AG04450 (cell line): ENCODE results near the gene OPN1MW3. TPM values are rescaled to one million over a fixed set of nuclear protein-coding genes. Genes with fewer than 3 reads are reported as not detected.
"Not testable (repeated sequence)": the region's sequence is repeated elsewhere in the genome, so short reads cannot be mapped to it uniquely, and the experiment has no call there.

Experiments
- CTCF ChIA-PET: fragments of 300-600, 350-600 bp; formaldehyde crosslinking; extraction: SDS; loops from one replicate; lab custom pipeline; 2022; ENCODE audit warnings: antibody characterized with exemption, inconsistent platforms; lab: Charles Lee
- POLR2A ChIA-PET: fragments of 350-600 bp; formaldehyde crosslinking; extraction: SDS; loops from one replicate; lab custom pipeline; 2021; ENCODE audit warnings: antibody characterized with exemption, inconsistent platforms; lab: Yijun Ruan, JAX
- DNase-seq: peaks from one replicate; pipeline ENCODE4 v3.0.0-alpha.2; 2011; ENCODE audit warnings: low read depth, low spot score
- H3K27ac ChIP-seq: one replicate; pipeline ENCODE4 v1.5.1; 2012; ENCODE audit warnings: low read depth, low read length, control low read depth
- H3K27me3 ChIP-seq: one replicate; pipeline ENCODE4 v1.6.0; 2012; ENCODE audit warnings: low read length; ENCODE audit not compliant: control insufficient read depth, insufficient read depth
- H3K4me3 ChIP-seq: 2 replicates; pipeline ENCODE4 v1.5.1; 2011; ENCODE audit warnings: mild to moderate bottlenecking, low read depth, low read length, control low read depth
- H3K9me3 ChIP-seq: 2 replicates; pipeline ENCODE4 v1.5.1; 2012; ENCODE audit warnings: low read length; ENCODE audit not compliant: control insufficient read depth, insufficient read depth
- CTCF ChIP-seq: IDR thresholded peaks from 2 replicates; pipeline ENCODE4 v1.5.1; 2011; ENCODE audit warnings: low read depth, low read length, control low read depth, inconsistent platforms
- polyA plus RNA-seq: library from polyadenylated mRNA; depleted of rRNA; stranded (reverse); fragments of >200 nt; gene quantifications from 2 replicates; pipeline ENCODE4 v1.2.3, GENCODE V29; 2011

Gene OPN1MW3
- polyA plus RNA-seq, 1 experiment: not detected

GRCh38 chrX:154247377-154248045 lies 9.9 kb upstream of the OPN1MW3 start:
- H3K9me3 ChIP-seq, H3K27ac ChIP-seq, CTCF ChIA-PET, POLR2A ChIA-PET, H3K4me3 ChIP-seq, DNase-seq, H3K27me3 ChIP-seq: not testable (repeated sequence)

GRCh38 chrX:154248076-154248475 lies 9.3 kb upstream of the OPN1MW3 start:
- H3K27me3 ChIP-seq, H3K4me3 ChIP-seq, H3K9me3 ChIP-seq, DNase-seq, H3K27ac ChIP-seq, CTCF ChIA-PET, POLR2A ChIA-PET: not testable (repeated sequence)

- H3K4me3 ChIP-seq, H3K9me3 ChIP-seq, DNase-seq, POLR2A ChIA-PET, CTCF ChIA-PET, H3K27ac ChIP-seq, H3K27me3 ChIP-seq: not testable (repeated sequence)
These were observed 1.3 kb downstream of the OPN1MW3 start for GRCh38 chrX:154258711-154259110.

GRCh38 chrX:154263072-154263471 lies 5.7 kb downstream of the OPN1MW3 start:
- H3K27ac ChIP-seq, H3K4me3 ChIP-seq, CTCF ChIA-PET, DNase-seq, POLR2A ChIA-PET, H3K9me3 ChIP-seq, H3K27me3 ChIP-seq: not testable (repeated sequence)

GRCh38 chrX:154269245-154269644 lies 11.9 kb downstream of the OPN1MW3 start:
- H3K27me3 ChIP-seq, CTCF ChIA-PET, DNase-seq, H3K4me3 ChIP-seq, POLR2A ChIA-PET, H3K9me3 ChIP-seq, H3K27ac ChIP-seq: not testable (repeated sequence)

GRCh38 chrX:154284489-154285338 lies 27.3 kb downstream of the OPN1MW3 start:
- POLR2A ChIA-PET, DNase-seq, H3K9me3 ChIP-seq, H3K27ac ChIP-seq, H3K27me3 ChIP-seq, H3K4me3 ChIP-seq, CTCF ChIA-PET: not testable (repeated sequence)

- H3K27me3 ChIP-seq, POLR2A ChIA-PET, CTCF ChIA-PET, H3K4me3 ChIP-seq, DNase-seq, H3K27ac ChIP-seq, H3K9me3 ChIP-seq: not testable (repeated sequence)
These were observed 29.0 kb downstream of the OPN1MW3 start for GRCh38 chrX:154286406-154286805.

GRCh38 chrX:154294791-154295574 lies 37.6 kb downstream of the OPN1MW3 start, which contains the start of gene TEX28:
Gene TEX28, minus strand, starts transcription at chrX:154295124. Its CDS starts 3,007 bp downstream, at chrX:154292117.
- CTCF ChIA-PET: interaction anchor here (1.0 kb wide), 1 partner anchor 13 kb away, joined by 3 read pairs; no protein-coding TSS in a partner anchor
- TF ChIP-seq CTCF: no peak
- POLR2A ChIA-PET: no interaction called here
- DNase-seq: no peak
- Histone ChIP-seq H3K9me3 (no peaks in the 10 kb centered on the region; the same call in 1 of the 2 replicates), H3K4me3 (no peak within 1 kb of the TSS), H3K27me3 (no peaks in the 10 kb centered on the region), H3K27ac (no peak within 1 kb of the TSS)
